Hepatocyte (in vitro differentiated cells): ENCODE data around the gene MAP1LC3A. TPM values are rescaled to one million over a fixed set of nuclear protein-coding genes. Genes with fewer than 3 reads are reported as not detected.
A peak's percentile ranks its signal among the peaks of the same experiment; 100 is the strongest.

ENCODE experiments used
- DNase-seq: peaks from one replicate; pipeline ENCODE4 v3.0.0-alpha.2; 2016; ENCODE audit warnings: low spot score
- H2AFZ ChIP-seq: fragments of 200-600 bp; sonication (generic); 2 replicates; pipeline ENCODE4 v1.6.0; 2016; ENCODE audit warnings: antibody characterized with exemption, mild to moderate bottlenecking
- H3K27ac ChIP-seq: fragments of 200-600 bp; sonication (generic); 2 replicates; pipeline ENCODE4 v1.5.1; 2016; ENCODE audit warnings: mild to moderate bottlenecking
- H3K27me3 ChIP-seq: fragments of 200-600 bp; sonication (generic); 2 replicates; pipeline ENCODE4 v1.6.1; 2016
- H3K36me3 ChIP-seq: fragments of 200-600 bp; sonication (generic); replicated peaks from 2 replicates; pipeline ENCODE4 v1.5.1; 2016; ENCODE audit warnings: low read depth; ENCODE audit not compliant: insufficient read depth
- H3K4me1 ChIP-seq: fragments of 200-600 bp; sonication (generic); 2 replicates; pipeline ENCODE4 v1.5.1; 2016; ENCODE audit warnings: mild to moderate bottlenecking, moderate library complexity; ENCODE audit not compliant: insufficient read depth
- H3K4me2 ChIP-seq: fragments of 200-600 bp; sonication (generic); 2 replicates; pipeline ENCODE4 v1.6.0; 2016
- H3K4me3 ChIP-seq: fragments of 200-600 bp; sonication (generic); 2 replicates; pipeline ENCODE4 v1.5.1; 2016; ENCODE audit warnings: mild to moderate bottlenecking
- H3K79me2 ChIP-seq: fragments of 200-600 bp; sonication (generic); 2 replicates; pipeline ENCODE4 v1.6.0; 2017; ENCODE audit warnings: mild to moderate bottlenecking
- H3K9me2 ChIP-seq: fragments of 200-600 bp; sonication (generic); replicated peaks from 2 replicates; pipeline ENCODE4 v1.6.0; 2017; ENCODE audit warnings: mild to moderate bottlenecking; ENCODE audit not compliant: insufficient read depth
- H3K9me3 ChIP-seq: fragments of 200-600 bp; sonication (generic); 2 replicates; pipeline ENCODE4 v1.5.1; 2016; ENCODE audit warnings: low read depth, mild to moderate bottlenecking
- H4K20me1 ChIP-seq: fragments of 200-600 bp; sonication (generic); 2 replicates; pipeline ENCODE4 v1.6.0; 2016; ENCODE audit warnings: mild to moderate bottlenecking; ENCODE audit not compliant: insufficient read depth, poor library complexity, severe bottlenecking
- CTCF ChIP-seq: fragments of 200-600 bp; sonication (generic); IDR thresholded peaks from 2 replicates; pipeline ENCODE4 v1.5.1; 2016; ENCODE audit warnings: antibody characterized with exemption, mild to moderate bottlenecking; ENCODE audit not compliant: poor library complexity
- EZH2 ChIP-seq: fragments of 200-600 bp; sonication (generic); IDR thresholded peaks from 2 replicates; pipeline ENCODE4 v1.6.1; 2016; ENCODE audit warnings: antibody characterized with exemption, mild to moderate bottlenecking, borderline replicate concordance
- EZH2phosphoT487 ChIP-seq: fragments of 200-600 bp; sonication (generic); IDR thresholded peaks from one replicate; pipeline ENCODE4 v1.6.1; 2018; ENCODE audit warnings: antibody characterized with exemption, mild to moderate bottlenecking, low read depth, moderate library complexity; ENCODE audit not compliant: unreplicated experiment, severe bottlenecking
- WGBS: methylation state at CpG from one replicate; pipeline ENCODE4 v1.1.6; 2016; ENCODE audit warnings: low lambda C conversion rate; ENCODE audit errors: missing lambda C conversion rate; 5-methylcytosine and 5-hydroxymethylcytosine counted together
- polyA plus RNA-seq: library from polyadenylated mRNA; unstranded; fragments of >200 nt; fragmentation: Nextera tagmentation; extraction: Ambion mirVana; gene quantifications from 2 replicates; pipeline ENCODE4 v1.2.1, GENCODE V29; 2016
- total RNA-seq: library from RNA; depleted of rRNA; stranded (reverse); fragments of >200 nt; gene quantifications from 2 replicates; pipeline ENCODE4 v1.2.3, GENCODE V29; 2014

The MAP1LC3A gene
- total RNA-seq (28.1 and 32.1 TPM in 2 replicates), polyA plus RNA-seq (77.1 and 81.8 TPM in 2 replicates)

- H3K4me1 ChIP-seq = peaks cover 6% of the 10 kb centered on the region
- peak within 1 kb of the TSS; percentile 88 for H3K4me2 ChIP-seq
- peak within 1 kb of the TSS; percentile 87 for H3K27ac ChIP-seq
- H2AFZ ChIP-seq = peak within 1 kb of the TSS; percentile 100
- 2% methylated on average over 78 of the region's 103 CpGs for WGBS
- TF ChIP-seq CTCF (no peak), EZH2 (no peak), EZH2phosphoT487 (no peak)
- H3K4me3 ChIP-seq = peak within 1 kb of the TSS; percentile 83
- no peaks in the 10 kb centered on the region for H4K20me1 ChIP-seq
- H3K36me3 ChIP-seq = no peaks in the 10 kb centered on the region
- no peaks in the 10 kb centered on the region for H3K9me2 ChIP-seq
- H3K27me3 ChIP-seq = no peaks in the 10 kb centered on the region
- no peaks in the 10 kb centered on the region for H3K79me2 ChIP-seq
- no peaks in the 10 kb centered on the region for H3K9me3 ChIP-seq
- peak; percentile 99 for DNase-seq
These were observed at the start of gene MAP1LC3A for GRCh38 chr20:34558320-34559218. MAP1LC3A (plus strand) TSS chr20:34558718; CDS start chr20:34558869, 151 bp downstream.

GRCh38 chr20:34510575-34510974, 47.9 kb upstream of the MAP1LC3A start:
- H2AFZ ChIP-seq = no peak overlapping the region
- 95% methylated on average over 1 of the region's 1 CpG for WGBS
- H3K79me2 ChIP-seq = peaks cover 7% of the 10 kb centered on the region
- TF ChIP-seq EZH2 (no peak), CTCF (no peak), EZH2phosphoT487 (no peak)
- no peaks in the 10 kb centered on the region for H4K20me1 ChIP-seq
- no peaks in the 10 kb centered on the region for H3K9me2 ChIP-seq
- no peak for DNase-seq
- no peaks in the 10 kb centered on the region for H3K36me3 ChIP-seq
- H3K4me3 ChIP-seq = no peak overlapping the region
- H3K4me1 ChIP-seq = peaks cover 9% of the 10 kb centered on the region
- no peaks in the 10 kb centered on the region for H3K9me3 ChIP-seq
- H3K27ac ChIP-seq = peak overlapping the region; percentile 68
- no peaks in the 10 kb centered on the region for H3K27me3 ChIP-seq
- H3K4me2 ChIP-seq = no peak overlapping the region

GRCh38 chr20:34511891-34512265, 46.6 kb upstream of the MAP1LC3A start:
- 67% methylated on average over 3 of the region's 3 CpGs for WGBS
- DNase-seq = no peak
- Histone ChIP-seq H3K4me3 (no peak overlapping the region), H3K4me2 (no peak overlapping the region), H3K27me3 (no peaks in the 10 kb centered on the region), H3K36me3 (no peaks in the 10 kb centered on the region), H4K20me1 (no peaks in the 10 kb centered on the region), H3K27ac (peak overlapping the region; percentile 68), H3K79me2 (peaks cover 9% of the 10 kb centered on the region), H3K9me2 (no peaks in the 10 kb centered on the region), H3K4me1 (peaks cover 9% of the 10 kb centered on the region), H3K9me3 (no peaks in the 10 kb centered on the region), H2AFZ (no peak overlapping the region)
- no peak for TF ChIP-seq EZH2
- TF ChIP-seq CTCF = no peak
- no peak for TF ChIP-seq EZH2phosphoT487
